GM18907 (cell line): ENCODE results near the gene GMEB1.
"Not testable (repeated sequence)": the region's sequence is repeated elsewhere in the genome, so short reads cannot be mapped to it uniquely, and the experiment has no call there.

ENCODE experiments used
- ATAC-seq: cut with Tn5 transposase; IDR thresholded peaks from one replicate; pipeline ENCODE4 v1.9.1; 2021; ENCODE audit warnings: mild to moderate bottlenecking, moderate library complexity; ENCODE audit not compliant: unreplicated experiment

The GMEB1 gene

GRCh38 chr1:28671254-28671780 is 2.7 kb downstream of the GMEB1 start:
- ATAC-seq: no peak

GRCh38 chr1:28672971-28673370 is 4.4 kb downstream of the GMEB1 start:
- not testable (repeated sequence) for ATAC-seq

GRCh38 chr1:28675924-28676257 is 7.3 kb downstream of the GMEB1 start:
- ATAC-seq: no peak

GRCh38 chr1:28680151-28680550 is 11.6 kb downstream of the GMEB1 start:
- no peak for ATAC-seq

- no peak for ATAC-seq
Observed at GRCh38 chr1:28682840-28683239, 14.3 kb downstream of the GMEB1 start.

GRCh38 chr1:28684937-28685336 is 16.4 kb downstream of the GMEB1 start:
- ATAC-seq: no peak

GRCh38 chr1:28691627-28692026 is 23.0 kb downstream of the GMEB1 start:
- not testable (repeated sequence) for ATAC-seq

GRCh38 chr1:28703629-28704028 is 35.0 kb downstream of the GMEB1 start:
- no peak for ATAC-seq

GRCh38 chr1:28716336-28716735 is 47.8 kb downstream of the GMEB1 start:
- ATAC-seq: no peak

- no peak for ATAC-seq
Observed at GRCh38 chr1:28718166-28718565, 49.6 kb downstream of the GMEB1 start.

GRCh38 chr1:28718586-28719331 is 50.2 kb downstream of the GMEB1 start:
- ATAC-seq: no peak

- no peak for ATAC-seq
Observed at GRCh38 chr1:28719332-28719619, 50.7 kb downstream of the GMEB1 start.

- ATAC-seq: no peak
Observed at GRCh38 chr1:28720376-28720775, 51.8 kb downstream of the GMEB1 start.

- not testable (repeated sequence) for ATAC-seq
Observed at GRCh38 chr1:28721927-28722326, 53.3 kb downstream of the GMEB1 start.

- ATAC-seq: not testable (repeated sequence)
Observed at GRCh38 chr1:28725365-28725764, 56.8 kb downstream of the GMEB1 start.

GRCh38 chr1:28735961-28736449 is 67.4 kb downstream of the GMEB1 start:
- ATAC-seq: no peak

- peak; percentile 90 for ATAC-seq
Observed at GRCh38 chr1:28736450-28737306, 68.1 kb downstream of the GMEB1 start, which contains the start of gene YTHDF2. TSS of gene YTHDF2 (plus strand) at chr1:28736940. CDS start at chr1:28737121, 181 bp downstream.

- ATAC-seq: peak; percentile 23
Observed at GRCh38 chr1:28737307-28738132, 68.9 kb downstream of the GMEB1 start.

- no peak for ATAC-seq
Observed at GRCh38 chr1:28740118-28740517, 71.5 kb downstream of the GMEB1 start.

GRCh38 chr1:28744184-28744583 is 75.6 kb downstream of the GMEB1 start:
- ATAC-seq: no peak

- ATAC-seq: no peak
Observed at GRCh38 chr1:28745653-28746173, 77.1 kb downstream of the GMEB1 start.
